Gastroesophageal sphincter (tissue), 2 donors: ENCODE measurements around the gene KCNG4.

Experiments
- EP300 ChIP-seq: sonication (generic); formaldehyde crosslinking; IDR thresholded peaks from one replicate; pipeline ENCODE4 v1.6.1; 2017; ENCODE audit warnings: antibody characterized with exemption, mild to moderate bottlenecking
- POLR2A ChIP-seq, 2 donors: fragments of 450-650 bp; IDR thresholded peaks; one replicate each; pipeline ENCODE4 v1.6.1; 2017; ENCODE audit warnings: antibody characterized with exemption in 2 of 2, mild to moderate bottlenecking in 2 of 2, moderate library complexity in 1 of 2

DNA sequence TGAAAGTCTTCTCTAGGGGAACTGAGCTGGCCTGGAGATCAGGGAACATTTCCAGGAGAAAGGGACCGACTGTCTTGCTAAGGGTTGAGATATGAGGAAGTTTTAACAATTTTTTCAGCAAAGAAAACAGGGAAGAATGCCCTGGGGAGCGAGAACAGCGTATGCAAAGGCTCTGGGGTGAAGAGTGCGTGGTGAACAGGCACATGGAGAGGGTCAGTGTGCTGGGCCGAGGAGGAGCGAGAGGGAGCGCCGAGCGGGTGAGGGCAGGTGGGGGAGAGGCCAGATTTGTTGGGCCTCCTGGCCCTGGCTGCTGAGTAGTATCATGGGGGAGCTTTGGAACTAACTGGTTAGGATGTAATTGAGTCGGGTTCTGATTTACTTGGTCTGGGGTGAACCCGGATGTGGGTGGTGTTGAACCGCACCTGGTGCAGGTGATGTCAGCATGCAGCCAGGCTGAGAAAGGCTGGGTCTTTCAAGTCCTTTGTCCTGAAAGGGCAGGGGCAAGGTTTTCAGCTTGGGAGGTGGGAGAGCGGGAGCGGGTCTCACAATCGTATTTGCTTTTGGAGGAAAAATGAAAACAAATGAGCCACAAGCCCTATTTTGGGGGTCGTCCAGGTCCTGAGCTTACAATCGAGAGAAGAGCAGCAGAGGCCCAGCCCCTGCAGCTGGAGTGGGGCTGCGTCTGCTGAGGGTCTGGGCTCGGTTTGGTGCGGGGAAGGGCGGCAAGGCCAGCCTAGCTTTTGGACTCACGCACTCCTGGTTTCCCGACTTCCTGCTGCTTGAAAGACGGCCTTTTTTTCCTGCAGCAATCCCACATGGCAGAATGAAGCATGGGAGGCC is 43.7 kb upstream of the KCNG4 start:
- TF ChIP-seq POLR2A (IDR thresholded peaks at IDR 0.05) (no peak), EP300 (no peak)
